Measurements from ENCODE around the gene TRIM63.

The TRIM63 gene

DNA sequence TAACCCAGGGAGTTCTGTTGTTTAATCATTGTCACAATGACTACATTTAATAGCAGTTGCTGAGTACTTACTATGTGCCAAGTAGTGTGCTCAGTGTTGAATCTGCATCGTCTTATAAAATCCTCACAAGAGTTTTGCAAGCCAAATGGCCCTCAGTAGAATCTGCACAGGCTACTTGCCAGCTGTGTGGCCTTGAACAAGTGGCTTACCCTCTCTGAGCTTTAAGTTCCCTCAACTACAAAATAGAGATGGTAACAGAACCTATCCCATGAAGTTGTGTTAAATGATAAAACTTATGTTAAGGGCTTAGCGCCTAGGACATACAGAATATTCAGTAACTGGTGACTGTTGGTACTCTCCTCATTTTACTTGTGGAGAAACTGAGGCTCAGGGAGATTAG, 12.4 kb downstream of the TRIM63 start:
- no peak for DNase-seq

DNA sequence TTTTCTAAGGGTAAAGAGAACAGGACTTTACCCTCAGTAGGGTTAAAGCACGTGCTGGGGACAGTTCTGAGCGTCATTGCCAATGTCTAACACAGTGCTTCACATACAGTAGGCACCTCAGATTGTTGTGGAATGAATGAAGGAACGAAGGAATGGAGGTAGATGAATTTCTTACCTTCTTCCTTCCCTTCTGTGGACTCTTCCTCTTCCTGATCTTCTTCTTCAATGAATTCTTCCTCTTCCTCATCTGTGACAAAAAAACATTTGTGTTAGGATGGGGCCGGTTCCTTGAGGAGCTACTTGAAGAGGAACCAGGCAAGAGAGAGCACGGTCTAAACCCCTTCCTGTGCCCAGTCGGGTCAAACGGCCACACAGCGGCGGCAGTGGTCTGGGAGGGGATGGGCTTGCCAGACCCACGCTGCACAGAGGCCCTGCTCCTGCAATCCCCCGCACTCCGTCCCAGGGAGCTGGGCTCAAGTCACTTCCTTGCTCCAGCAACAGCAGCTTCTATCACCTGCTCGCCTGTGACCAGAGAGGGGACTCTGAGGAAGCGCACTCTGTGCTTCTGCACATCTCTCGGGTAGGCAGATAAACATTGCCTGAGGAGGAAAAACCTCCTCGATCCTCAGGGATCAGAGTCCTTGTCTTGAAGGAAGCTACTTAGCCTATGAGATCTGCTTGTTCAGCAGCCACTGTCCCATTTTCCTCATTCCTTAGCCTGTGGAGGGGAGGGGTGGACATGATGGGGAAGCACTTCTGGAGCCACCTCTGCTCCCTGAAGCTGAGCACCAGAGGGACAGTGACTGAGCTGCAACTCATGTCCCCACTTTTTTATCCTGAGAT, 13.5 kb downstream of the TRIM63 start:
- no peak for DNase-seq

DNA sequence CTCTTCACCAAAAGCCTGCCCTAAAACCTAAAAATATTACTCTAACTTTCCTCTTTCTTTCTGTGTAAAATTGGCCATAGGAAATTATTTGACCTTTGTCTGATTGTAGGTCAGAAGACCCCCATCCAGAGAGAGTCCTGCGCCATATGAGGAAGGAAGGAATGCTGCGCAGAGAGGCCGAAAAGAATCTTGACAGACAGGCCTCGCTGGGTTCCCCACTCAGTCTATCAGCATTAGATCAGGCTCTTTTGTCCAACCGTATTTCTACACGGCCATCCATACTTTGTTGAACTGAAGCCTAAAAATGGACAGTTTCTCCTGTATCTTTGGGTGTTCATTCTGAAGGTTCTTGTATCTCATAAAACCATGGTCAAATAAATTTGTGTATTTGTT, 17.2 kb downstream of the TRIM63 start:
- no peak for DNase-seq

DNA sequence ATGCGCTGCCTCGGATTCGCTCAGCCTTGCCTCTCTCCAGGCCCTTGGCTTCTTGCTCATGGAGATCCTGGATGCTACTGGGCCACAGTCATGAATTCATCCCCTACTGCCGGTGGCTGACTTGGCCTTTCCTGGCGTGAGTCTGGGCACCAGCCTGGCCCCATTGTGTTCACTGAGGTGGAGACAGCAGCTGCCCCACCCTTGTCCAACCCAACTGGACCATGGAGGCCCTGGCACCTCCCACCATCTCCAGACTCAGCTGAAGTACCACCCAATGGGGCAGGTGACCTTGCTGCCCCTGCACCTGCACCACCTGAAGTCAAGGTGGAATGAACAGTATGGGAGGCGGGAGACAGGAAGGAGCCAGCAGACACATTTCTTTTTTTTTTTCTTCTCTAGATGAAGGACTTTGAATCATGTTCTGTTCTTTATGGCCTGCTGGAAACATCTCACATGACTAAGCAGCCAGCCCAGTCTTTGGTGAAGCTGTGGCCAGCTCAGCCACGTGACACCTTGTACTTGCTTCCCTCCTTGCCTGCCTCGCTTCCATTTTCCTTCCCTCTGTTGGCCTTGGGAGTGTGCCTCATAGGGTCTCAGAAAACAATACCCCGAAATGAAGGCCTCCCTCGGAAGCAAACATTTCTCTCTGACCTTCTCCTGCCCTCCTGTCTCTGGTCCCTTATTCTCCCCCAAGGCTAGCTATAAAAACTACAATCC, 17.7 kb downstream of the TRIM63 start:
- DNase-seq = no peak

DNA sequence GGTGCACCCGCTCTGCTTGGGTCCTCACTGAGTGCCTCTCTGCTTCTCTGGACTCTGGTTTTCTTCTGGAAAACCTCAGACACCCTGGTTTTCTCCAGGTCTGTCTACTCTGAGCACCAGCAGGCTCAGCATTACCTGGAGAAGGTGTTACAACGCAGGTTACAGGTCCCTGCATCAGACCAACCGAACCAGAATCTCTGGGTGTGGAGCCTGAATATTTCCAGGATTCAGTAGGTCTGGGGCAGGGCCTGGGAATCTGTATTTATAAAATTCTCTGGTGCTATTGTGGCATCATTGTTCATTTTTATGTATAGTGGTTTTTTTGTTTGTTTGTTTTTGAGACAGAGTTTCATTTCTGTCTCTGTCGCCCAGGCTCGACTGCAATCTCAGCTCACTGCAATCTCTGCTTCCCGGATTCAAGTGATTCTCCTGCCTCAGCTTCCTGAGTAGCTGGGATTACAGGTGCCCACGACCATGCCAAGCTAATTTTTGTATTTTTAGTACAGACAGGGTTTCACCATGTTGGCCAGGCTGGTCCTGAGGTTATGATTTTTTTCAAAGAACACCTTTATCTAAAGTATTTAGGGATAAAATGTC, 20.1 kb downstream of the TRIM63 start:
- no peak for DNase-seq

- no peak for DNase-seq
Measured at GRCh38 chr1:26046246-26047095, 21.0 kb downstream of the TRIM63 start.

GRCh38 chr1:26045722-26046245, 21.6 kb downstream of the TRIM63 start, which contains the start of gene SLC30A2:
Gene SLC30A2 (minus strand): TSS chr1:26046118. CDS start chr1:26045896, 222 bp downstream.
- DNase-seq = no peak

DNA sequence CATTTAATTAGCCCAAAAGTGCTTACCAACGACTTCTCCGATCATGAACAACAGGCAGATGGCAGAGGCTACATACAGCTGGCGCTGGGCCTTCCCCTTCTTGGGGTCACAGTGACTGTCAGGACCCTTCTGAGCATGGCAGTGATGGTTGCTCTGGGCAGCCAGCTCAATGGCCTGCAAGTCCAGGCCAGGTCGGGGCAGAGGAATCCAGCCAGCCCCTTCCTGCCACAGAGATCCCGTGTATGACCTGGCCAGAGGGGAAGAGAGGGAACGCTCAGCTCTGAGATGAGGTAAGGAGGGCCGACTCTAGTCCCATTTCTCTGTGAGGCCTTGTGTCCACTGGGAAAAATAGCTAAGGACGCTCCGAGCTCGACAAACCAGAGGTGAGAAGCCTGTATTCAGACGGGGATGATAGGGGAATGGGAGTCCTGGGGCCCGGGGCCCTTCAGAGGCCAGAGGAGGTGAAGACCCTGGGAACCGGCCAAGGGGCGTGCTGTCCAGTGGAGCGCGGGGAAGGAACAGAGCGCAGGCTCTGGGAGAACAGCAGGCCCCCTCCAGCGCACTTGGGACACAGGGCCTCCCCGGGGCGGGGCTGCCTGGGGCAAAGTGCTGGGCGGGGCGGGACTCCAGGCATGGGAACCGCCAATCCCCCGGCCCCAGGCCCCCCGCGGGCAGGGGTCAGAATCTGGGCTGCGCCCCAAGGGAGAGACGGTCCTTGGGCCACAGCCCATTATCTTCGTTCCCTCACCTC, 22.3 kb downstream of the TRIM63 start:
- no peak for DNase-seq

DNA sequence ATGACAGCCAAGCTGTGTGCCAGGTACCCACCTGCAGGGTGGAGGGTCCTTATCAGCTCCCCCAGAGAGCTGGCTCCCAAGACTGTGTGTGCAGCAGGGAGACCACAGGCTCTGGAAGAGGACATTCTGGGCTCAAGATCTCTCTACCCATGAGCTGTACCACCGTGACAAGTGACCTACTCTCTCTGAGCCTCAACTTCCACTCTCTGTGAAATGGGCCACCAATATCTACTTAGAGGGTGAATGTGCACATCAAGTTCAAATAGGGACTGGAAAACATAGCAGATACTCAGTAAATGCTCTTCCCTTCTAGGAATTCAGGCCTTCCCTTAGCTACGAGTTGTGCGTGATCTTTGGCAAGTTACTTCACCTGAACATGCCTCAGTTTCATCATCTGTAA, 23.0 kb downstream of the TRIM63 start:
- no peak for DNase-seq

- DNase-seq = no peak
Measured at GRCh38 chr1:26043765-26044164, 23.7 kb downstream of the TRIM63 start.

GRCh38 chr1:26041978-26042377, 25.5 kb downstream of the TRIM63 start:
- DNase-seq = no peak

GRCh38 chr1:26041401-26041800, 26.0 kb downstream of the TRIM63 start:
- no peak for DNase-seq

DNA sequence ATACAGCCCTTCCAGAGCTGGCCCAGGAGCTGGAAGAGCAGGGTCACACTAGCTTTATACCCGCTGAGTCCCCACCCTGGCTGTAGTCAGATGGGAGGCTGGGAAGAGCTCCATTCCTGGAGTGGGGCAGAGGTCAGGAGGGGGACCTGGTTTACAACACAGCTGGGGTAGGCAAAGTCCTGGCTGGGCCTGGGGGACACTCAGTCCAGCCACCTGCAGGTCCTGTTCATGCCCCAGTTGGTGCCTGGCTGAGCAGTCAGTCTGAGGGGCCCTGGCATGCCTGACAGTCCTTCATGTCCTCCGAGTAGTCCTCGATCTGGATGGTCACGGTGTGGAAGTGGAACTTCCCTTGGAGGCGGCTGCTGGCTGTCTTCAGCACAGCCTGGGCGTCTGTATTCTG, 28.5 kb downstream of the TRIM63 start:
- DNase-seq = no peak

- DNase-seq = no peak
Measured at GRCh38 chr1:26038477-26038876, 29.0 kb downstream of the TRIM63 start.

DNA sequence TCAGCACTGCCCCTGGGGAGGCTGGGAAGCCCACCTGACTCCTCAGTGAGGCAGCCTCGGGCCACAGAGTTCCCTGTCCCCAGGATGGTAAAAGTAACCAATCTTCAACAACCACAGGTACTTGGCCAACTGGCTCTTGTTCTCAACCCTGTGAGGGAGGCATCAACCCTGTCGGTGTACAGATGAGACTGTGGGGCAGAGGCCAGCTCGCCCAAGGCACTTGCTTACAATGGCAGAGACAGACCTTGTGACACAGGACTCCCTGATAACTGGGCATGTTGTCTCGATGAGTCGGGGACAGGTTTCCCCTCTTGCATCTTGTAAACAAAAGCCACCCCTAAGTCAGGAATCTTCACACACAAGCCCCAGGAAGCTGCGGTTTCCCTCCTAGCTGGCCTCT, 29.5 kb downstream of the TRIM63 start:
- DNase-seq = no peak

DNA sequence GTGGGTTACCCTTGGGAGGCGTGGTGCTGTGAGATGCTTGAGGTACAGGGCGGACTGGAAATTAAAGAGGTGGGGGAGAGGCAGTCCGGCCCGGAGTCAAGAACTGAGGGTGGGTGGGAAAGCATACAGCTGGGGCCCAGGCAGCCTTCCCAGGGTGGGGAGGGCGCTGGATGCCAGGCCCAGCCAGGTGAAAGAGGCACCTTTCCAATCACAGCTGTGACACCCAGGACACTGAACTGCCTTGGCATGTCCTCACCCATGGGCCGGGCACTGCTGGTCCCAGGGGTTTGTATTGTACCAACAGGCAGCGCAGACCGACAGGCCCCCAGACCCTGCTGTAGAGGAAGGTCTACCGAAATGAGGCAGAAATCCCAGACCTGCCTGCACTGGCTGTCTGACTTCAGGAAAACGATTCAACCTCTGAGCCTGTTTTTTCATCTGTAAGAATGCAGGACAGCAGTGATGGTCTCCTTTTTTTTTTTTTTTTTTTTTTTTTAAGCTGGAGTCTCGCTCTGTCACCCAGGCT, 30.6 kb downstream of the TRIM63 start:
- no peak for DNase-seq

GRCh38 chr1:26035959-26036755, 31.3 kb downstream of the TRIM63 start:
- peak in 13 of 14 donors; percentile 40 to 87 (median 73) for DNase-seq

DNA sequence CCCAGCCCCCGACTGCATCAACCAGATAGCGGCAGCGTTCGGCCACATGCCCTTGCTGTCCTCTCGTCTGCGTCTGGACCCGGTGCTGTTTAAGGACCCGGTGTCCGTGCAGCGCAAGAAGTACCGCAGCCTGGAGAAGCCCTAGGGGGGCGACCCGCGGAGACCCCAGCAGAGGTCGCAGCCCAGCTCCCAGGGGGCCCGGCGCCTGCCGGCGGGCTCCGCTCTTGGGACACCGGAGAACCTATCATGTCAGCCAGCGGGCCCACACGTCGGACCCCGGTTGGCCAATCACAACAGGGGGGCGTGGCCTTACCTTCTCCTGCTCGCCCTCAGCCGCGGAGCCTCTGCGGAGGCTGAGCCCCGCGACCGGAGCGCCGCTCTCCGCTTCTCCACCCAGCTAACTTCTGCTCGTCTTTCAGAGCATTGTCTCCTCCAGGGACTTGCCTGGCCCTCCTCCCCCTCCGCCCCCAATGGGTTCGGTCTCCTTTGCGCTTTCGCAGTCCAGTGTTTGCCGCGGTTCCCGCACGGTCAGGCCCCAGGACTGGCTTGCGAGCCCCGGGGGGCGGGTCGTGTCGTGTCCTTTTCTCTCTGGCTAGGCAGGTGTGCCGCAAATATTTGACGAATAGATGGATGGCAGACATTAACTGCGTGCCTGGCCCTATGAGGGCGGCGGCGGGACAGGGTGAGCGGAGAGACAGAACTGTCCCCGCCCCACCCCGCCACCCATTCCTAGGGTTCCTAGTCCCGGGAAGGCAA, 32.0 kb downstream of the TRIM63 start:
- peak; percentile 48 to 94 (median 84) for DNase-seq

- DNase-seq = peak in 1 of 14 donors; percentile 57
Measured at GRCh38 chr1:26034504-26035202, 32.8 kb downstream of the TRIM63 start.
